WTC11 (cell line): Measurements from ENCODE around the gene SOAT2. TPM values are rescaled to one million over a fixed set of nuclear protein-coding genes. Genes with fewer than 3 reads are reported as not detected.
A peak's percentile ranks its signal among the peaks of the same experiment; 100 is the strongest.

Experiments used
- ATAC-seq: fragments of 200-7000 bp; cut with Tn5 transposase; 2 replicates; pipeline ENCODE4 v1.10.0; 2021; ENCODE audit warnings: mild to moderate bottlenecking, moderate library complexity
- CTCF ChIA-PET: fragments of 300-600 bp; sonication (Branson Sonifier 250); formaldehyde crosslinking; loops from one replicate; lab custom pipeline; 2021; ENCODE audit warnings: antibody characterized with exemption; lab: Charles Lee
- POLR2A ChIA-PET: fragments of 350-600 bp; sonication (Branson Sonifier 250); formaldehyde crosslinking; loops from one replicate; lab custom pipeline; 2021; ENCODE audit warnings: antibody characterized with exemption; lab: Charles Lee
- DNase-seq: peaks from one replicate; pipeline ENCODE4 v3.0.0; 2021; ENCODE audit warnings: low spot score
- H3K27ac Mint-ChIP-seq: 2 replicates; pipeline ENCODE4 v1.8.0; 2021; ENCODE audit warnings: mixed read lengths
- H3K27me3 Mint-ChIP-seq: 2 replicates; pipeline ENCODE4 v1.8.0; 2021; ENCODE audit warnings: low read depth, mild to moderate bottlenecking, moderate library complexity, mixed read lengths
- H3K36me3 Mint-ChIP-seq: 2 replicates; pipeline ENCODE4 v1.8.0; 2021; ENCODE audit warnings: mixed read lengths
- H3K4me1 Mint-ChIP-seq: 2 replicates; pipeline ENCODE4 v1.8.0; 2022; ENCODE audit warnings: mixed read lengths
- H3K4me3 Mint-ChIP-seq: 2 replicates; pipeline ENCODE4 v1.8.0; 2021; ENCODE audit warnings: mild to moderate bottlenecking, moderate library complexity, mixed read lengths
- H3K9me3 Mint-ChIP-seq: 2 replicates; pipeline ENCODE4 v1.8.0; 2021; ENCODE audit warnings: mixed read lengths
- EMX1 ChIP-seq: fragments of 250-450 bp; sonication (Bioruptor Pico); IDR thresholded peaks from 2 replicates; pipeline ENCODE4 v1.8.0; 2021; ENCODE audit warnings: mild to moderate bottlenecking
- ESRRA ChIP-seq: sonication (generic); formaldehyde crosslinking; IDR thresholded peaks from 2 replicates; pipeline ENCODE4 v1.8.1; 2022; ENCODE audit warnings: mild to moderate bottlenecking, missing genetic modification reagents, borderline replicate concordance
- FOXJ3 ChIP-seq: sonication (generic); formaldehyde crosslinking; IDR thresholded peaks from 2 replicates; pipeline ENCODE4 v1.9.0; 2021; ENCODE audit warnings: missing genetic modification reagents, mild to moderate bottlenecking, borderline replicate concordance
- FOXP1 ChIP-seq: sonication (generic); formaldehyde crosslinking; IDR thresholded peaks from 2 replicates; pipeline ENCODE4 v1.8.0; 2022; ENCODE audit warnings: missing genetic modification reagents, mild to moderate bottlenecking, moderate library complexity, borderline replicate concordance
- GTF2I ChIP-seq: fragments of 250-450 bp; sonication (Bioruptor Pico); conservative IDR thresholded peaks from 2 replicates; pipeline ENCODE4 v1.4.0; 2021; ENCODE audit warnings: mild to moderate bottlenecking
- KAT7 ChIP-seq: sonication (generic); formaldehyde crosslinking; IDR thresholded peaks from 2 replicates; pipeline ENCODE4 v1.8.1; 2023; ENCODE audit warnings: missing genetic modification reagents, mild to moderate bottlenecking, borderline replicate concordance
- NFATC4 ChIP-seq: fragments of 250-450 bp; sonication (Bioruptor Pico); IDR thresholded peaks from 2 replicates; pipeline ENCODE4 v1.9.0; 2021; ENCODE audit warnings: mild to moderate bottlenecking
- NFYB ChIP-seq: sonication (generic); formaldehyde crosslinking; conservative IDR thresholded peaks from 2 replicates; pipeline ENCODE4 v1.8.0; 2022; ENCODE audit warnings: low read depth, missing genetic modification reagents
- SMAD4 ChIP-seq: sonication (generic); formaldehyde crosslinking; IDR thresholded peaks from 2 replicates; pipeline ENCODE4 v1.8.0; 2022; ENCODE audit warnings: mild to moderate bottlenecking, missing genetic modification reagents
- TCF7 ChIP-seq: sonication (generic); formaldehyde crosslinking; IDR thresholded peaks from 2 replicates; pipeline ENCODE4 v1.8.0; 2022; ENCODE audit warnings: mild to moderate bottlenecking, low read depth, missing genetic modification reagents, moderate library complexity
- ZBTB43 ChIP-seq: sonication (generic); formaldehyde crosslinking; IDR thresholded peaks from 2 replicates; pipeline ENCODE4 v1.8.1; 2023; ENCODE audit warnings: mild to moderate bottlenecking, missing genetic modification reagents
- ZNF138 ChIP-seq: sonication (generic); formaldehyde crosslinking; conservative IDR thresholded peaks from 2 replicates; pipeline ENCODE4 v1.8.1; 2022; ENCODE audit warnings: mild to moderate bottlenecking, moderate library complexity, missing genetic modification reagents
- ZNF232 ChIP-seq: sonication (generic); formaldehyde crosslinking; IDR thresholded peaks from 2 replicates; pipeline ENCODE4 v1.8.0; 2022; ENCODE audit warnings: mild to moderate bottlenecking, missing genetic modification reagents
- ZNF396 ChIP-seq: fragments of 250-450 bp; sonication (Bioruptor Pico); IDR thresholded peaks from 2 replicates; pipeline ENCODE4 v1.8.0; 2021; ENCODE audit warnings: mild to moderate bottlenecking, moderate library complexity, borderline replicate concordance
- ZNF532 ChIP-seq: fragments of 250-450 bp; sonication (Bioruptor Pico); IDR thresholded peaks from 2 replicates; pipeline ENCODE4 v1.9.0; 2021; ENCODE audit warnings: mild to moderate bottlenecking, borderline replicate concordance
- total RNA-seq: library from RNA; stranded (reverse); gene quantifications from 3 replicates; pipeline ENCODE4 v1.2.3, GENCODE V29; 2021
- TF ChIP-seq, protein P1 (sequence below): sonication (generic); formaldehyde crosslinking; IDR thresholded peaks from 2 replicates; pipeline ENCODE4 v1.8.1; 2022; ENCODE audit warnings: missing genetic modification reagents, borderline replicate concordance
- TF ChIP-seq, protein P2 (sequence below): sonication (generic); formaldehyde crosslinking; IDR thresholded peaks from 2 replicates; pipeline ENCODE4 v1.8.1; 2023; ENCODE audit warnings: mild to moderate bottlenecking, missing genetic modification reagents, moderate library complexity
- TF ChIP-seq, protein P3 (sequence below): sonication (generic); formaldehyde crosslinking; IDR thresholded peaks from 2 replicates; pipeline ENCODE4 v1.8.0; 2022; ENCODE audit warnings: mild to moderate bottlenecking, missing genetic modification reagents

SOAT2 gene
- total RNA-seq, 1 experiment from 2014 or later = not detected

DNA sequence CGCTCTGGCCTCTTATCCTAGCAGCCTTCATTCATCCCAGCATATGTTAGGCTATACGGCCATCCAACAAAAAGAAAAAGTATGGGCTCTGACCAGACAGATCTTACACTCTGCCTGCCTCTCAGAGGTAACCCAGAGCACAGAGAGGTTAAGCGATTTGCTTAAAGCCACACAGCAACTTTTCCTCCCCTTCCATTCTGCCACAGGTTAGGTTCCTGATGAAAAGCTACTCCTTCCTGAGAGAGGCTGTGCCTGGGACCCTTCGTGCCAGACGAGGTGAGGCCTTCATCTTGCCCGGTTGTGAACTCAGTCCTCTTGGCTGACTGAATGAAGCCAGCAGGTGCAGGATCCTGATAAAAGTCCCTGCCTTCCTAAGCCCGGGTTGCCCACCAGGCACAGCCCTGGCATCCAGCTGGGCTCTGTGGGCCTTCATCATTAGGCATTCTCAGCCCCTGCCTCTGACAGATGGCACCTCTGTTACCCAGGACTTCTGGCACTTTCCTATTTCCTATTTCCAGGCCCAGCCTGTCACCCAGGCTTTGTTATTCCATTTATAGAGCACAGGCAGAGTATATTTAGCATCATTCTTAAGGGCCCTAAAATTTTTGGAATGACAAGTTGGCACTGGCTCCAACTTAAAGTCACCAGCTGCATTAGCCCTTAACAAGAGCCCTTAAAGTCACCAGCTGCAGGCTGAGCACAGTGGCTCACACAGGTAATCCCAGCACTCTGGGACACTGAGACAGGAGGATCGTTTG is 12.8 kb downstream of the SOAT2 start:
- ATAC-seq = no peak
- CTCF ChIA-PET = interaction anchor here (0.6 to 2.3 kb wide), 14 partner anchors 17 to 205 kb away, joined by 3 to 24 read pairs (median 4); partner anchors contain the start of genes AAAS, ESPL1 and SPRYD3
- no peak overlapping the region for H3K27ac Mint-ChIP-seq
- 0 out of 2 replicates have a peak, but pooled peaks cover 2% of the 10 kb centered on the region for H3K4me1 Mint-ChIP-seq
- H3K27me3 Mint-ChIP-seq = peaks cover 30% of the 10 kb centered on the region
- POLR2A ChIA-PET = no interaction called here
- no peak overlapping the region for H3K4me3 Mint-ChIP-seq
- H3K9me3 Mint-ChIP-seq = no peaks in the 10 kb centered on the region
- DNase-seq = no peak
- no peaks in the 10 kb centered on the region for H3K36me3 Mint-ChIP-seq
- TF ChIP-seq GTF2I (CRISPR knock-in tag) (peak; percentile 75), KAT7 (no peak), ESRRA (CRISPR knock-in tag) (no peak), ZBTB43 (CRISPR knock-in tag) (no peak)
- TF ChIP-seq, all 79 proteins: peak for 1

GRCh38 chr12:53118751-53119300 is 15.5 kb downstream of the SOAT2 start:
- POLR2A ChIA-PET = no interaction called here
- H3K4me3 Mint-ChIP-seq = no peak overlapping the region
- TF ChIP-seq, protein P1, sequence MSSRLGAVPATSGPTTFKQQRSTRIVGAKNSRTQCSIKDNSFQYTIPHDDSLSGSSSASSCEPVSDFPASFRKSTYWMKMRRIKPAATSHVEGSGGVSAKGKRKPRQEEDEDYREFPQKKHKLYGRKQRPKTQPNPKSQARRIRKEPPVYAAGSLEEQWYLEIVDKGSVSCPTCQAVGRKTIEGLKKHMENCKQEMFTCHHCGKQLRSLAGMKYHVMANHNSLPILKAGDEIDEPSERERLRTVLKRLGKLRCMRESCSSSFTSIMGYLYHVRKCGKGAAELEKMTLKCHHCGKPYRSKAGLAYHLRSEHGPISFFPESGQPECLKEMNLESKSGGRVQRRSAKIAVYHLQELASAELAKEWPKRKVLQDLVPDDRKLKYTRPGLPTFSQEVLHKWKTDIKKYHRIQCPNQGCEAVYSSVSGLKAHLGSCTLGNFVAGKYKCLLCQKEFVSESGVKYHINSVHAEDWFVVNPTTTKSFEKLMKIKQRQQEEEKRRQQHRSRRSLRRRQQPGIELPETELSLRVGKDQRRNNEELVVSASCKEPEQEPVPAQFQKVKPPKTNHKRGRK (CRISPR knock-in tag) = no peak
- TF ChIP-seq, protein P2, sequence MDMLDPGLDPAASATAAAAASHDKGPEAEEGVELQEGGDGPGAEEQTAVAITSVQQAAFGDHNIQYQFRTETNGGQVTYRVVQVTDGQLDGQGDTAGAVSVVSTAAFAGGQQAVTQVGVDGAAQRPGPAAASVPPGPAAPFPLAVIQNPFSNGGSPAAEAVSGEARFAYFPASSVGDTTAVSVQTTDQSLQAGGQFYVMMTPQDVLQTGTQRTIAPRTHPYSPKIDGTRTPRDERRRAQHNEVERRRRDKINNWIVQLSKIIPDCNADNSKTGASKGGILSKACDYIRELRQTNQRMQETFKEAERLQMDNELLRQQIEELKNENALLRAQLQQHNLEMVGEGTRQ (CRISPR knock-in tag) = no peak
- TF ChIP-seq ZNF232 (CRISPR knock-in tag) (no peak), ZNF396 (CRISPR knock-in tag) (no peak), ZNF138 (no peak)
- no peak for DNase-seq
- 0 out of 2 replicates have a peak, but pooled peaks cover 2% of the 10 kb centered on the region for H3K36me3 Mint-ChIP-seq
- ATAC-seq = no peak
- H3K27ac Mint-ChIP-seq = no peak overlapping the region
- H3K4me1 Mint-ChIP-seq = 0 out of 2 replicates have a peak, but pooled peaks cover 2% of the 10 kb centered on the region
- peaks cover 33% of the 10 kb centered on the region for H3K27me3 Mint-ChIP-seq
- H3K9me3 Mint-ChIP-seq = peaks cover 4% of the 10 kb centered on the region
- CTCF ChIA-PET = no interaction called here

DNA sequence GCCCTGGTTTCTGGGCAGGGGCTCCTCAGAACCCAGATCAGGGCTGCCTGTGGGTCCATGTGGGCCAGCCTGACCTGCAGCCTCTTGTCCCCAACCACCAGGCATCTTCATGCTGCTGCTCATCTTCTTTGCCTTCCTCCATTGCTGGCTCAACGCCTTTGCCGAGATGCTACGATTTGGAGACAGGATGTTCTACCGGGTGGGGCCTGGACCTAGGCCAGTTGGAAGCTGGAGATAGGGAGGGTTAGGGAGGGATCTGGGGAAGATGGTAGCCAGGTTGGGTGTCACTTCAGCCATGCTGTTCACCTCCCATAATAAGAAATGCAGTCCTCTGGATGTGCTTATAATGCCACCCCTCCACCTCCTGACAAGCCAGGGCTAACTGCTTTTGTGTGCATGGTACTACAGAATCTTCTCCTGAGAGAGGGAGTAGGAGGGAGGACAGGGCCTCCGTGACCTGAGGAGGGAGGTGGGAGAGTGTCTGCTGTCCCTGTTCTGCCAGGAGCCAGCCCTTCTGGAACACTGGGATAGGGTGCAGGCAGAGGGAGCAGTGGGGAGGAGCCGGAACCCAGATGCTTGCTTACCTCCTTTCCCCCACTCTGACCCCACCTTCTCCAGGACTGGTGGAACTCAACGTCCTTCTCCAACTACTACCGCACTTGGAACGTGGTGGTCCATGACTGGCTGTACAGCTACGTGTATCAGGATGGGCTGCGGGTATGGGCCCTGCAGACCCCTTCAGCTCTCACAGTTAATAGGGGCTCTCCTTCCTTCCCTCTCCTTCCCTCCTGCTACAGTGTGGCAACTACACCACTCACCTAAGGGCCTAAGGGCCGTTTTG is 17.6 kb downstream of the SOAT2 start:
- Mint-ChIP-seq H3K4me3 (no peak overlapping the region), H3K4me1 (no peaks in the 10 kb centered on the region), H3K27me3 (peaks cover 51% of the 10 kb centered on the region), H3K27ac (no peak overlapping the region), H3K36me3 (0 out of 2 replicates have a peak, but pooled peaks cover 2% of the 10 kb centered on the region), H3K9me3 (peaks cover 4% of the 10 kb centered on the region)
- ATAC-seq (no peak), DNase-seq (no peak)
- ChIA-PET CTCF (interaction anchor here (1.0 kb wide), 1 partner anchor 76 kb away, joined by 4 read pairs; no protein-coding TSS in a partner anchor), POLR2A (interaction anchor here (0.7 kb wide), 1 partner anchor 36 kb away, joined by 4 read pairs; no protein-coding TSS in a partner anchor)
- no peak for TF ChIP-seq EMX1
- TF ChIP-seq, protein P3, sequence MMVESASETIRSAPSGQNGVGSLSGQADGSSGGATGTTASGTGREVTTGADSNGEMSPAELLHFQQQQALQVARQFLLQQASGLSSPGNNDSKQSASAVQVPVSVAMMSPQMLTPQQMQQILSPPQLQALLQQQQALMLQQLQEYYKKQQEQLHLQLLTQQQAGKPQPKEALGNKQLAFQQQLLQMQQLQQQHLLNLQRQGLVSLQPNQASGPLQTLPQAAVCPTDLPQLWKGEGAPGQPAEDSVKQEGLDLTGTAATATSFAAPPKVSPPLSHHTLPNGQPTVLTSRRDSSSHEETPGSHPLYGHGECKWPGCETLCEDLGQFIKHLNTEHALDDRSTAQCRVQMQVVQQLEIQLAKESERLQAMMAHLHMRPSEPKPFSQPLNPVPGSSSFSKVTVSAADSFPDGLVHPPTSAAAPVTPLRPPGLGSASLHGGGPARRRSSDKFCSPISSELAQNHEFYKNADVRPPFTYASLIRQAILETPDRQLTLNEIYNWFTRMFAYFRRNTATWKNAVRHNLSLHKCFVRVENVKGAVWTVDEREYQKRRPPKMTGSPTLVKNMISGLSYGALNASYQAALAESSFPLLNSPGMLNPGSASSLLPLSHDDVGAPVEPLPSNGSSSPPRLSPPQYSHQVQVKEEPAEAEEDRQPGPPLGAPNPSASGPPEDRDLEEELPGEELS (CRISPR knock-in tag) = no peak
- TF ChIP-seq FOXP1 (CRISPR knock-in tag) = no peak
- TF ChIP-seq ZNF532 (CRISPR knock-in tag) = no peak
- TF ChIP-seq ZNF138 = no peak
- no peak for TF ChIP-seq SMAD4 (CRISPR knock-in tag)
- TF ChIP-seq FOXJ3 (CRISPR knock-in tag) = no peak
- no peak for TF ChIP-seq TCF7
- TF ChIP-seq NFYB = no peak
- TF ChIP-seq NFATC4 = no peak
